GM18526 (cell line): ENCODE data around the gene NPM1.

Experiments
- POLR2A ChIP-seq: IDR thresholded peaks from 3 replicates; pipeline ENCODE4 v1.6.1; 2011; ENCODE audit not compliant: insufficient read length; ENCODE audit errors: extremely low read depth

NPM1 gene

DNA sequence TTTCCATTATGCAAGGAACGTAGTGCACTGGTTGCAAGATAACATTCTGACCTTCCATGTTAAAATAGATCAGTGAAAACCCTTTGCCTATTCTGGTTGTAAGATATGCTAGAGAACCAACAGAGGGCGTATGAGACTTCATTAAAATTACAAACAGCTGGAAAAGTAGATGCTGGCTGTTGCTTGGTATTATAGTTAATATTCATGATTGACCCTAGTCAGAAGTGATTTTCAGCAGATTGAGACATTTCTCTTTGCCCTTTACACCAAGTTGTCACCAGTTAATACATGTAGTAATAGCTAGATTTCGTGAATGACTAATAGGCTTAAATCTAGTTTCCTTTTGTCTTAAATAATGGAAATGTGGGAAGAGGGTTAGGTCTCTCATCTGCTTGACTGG, 18.0 kb downstream of the NPM1 start:
- TF ChIP-seq POLR2A, result no peak

DNA sequence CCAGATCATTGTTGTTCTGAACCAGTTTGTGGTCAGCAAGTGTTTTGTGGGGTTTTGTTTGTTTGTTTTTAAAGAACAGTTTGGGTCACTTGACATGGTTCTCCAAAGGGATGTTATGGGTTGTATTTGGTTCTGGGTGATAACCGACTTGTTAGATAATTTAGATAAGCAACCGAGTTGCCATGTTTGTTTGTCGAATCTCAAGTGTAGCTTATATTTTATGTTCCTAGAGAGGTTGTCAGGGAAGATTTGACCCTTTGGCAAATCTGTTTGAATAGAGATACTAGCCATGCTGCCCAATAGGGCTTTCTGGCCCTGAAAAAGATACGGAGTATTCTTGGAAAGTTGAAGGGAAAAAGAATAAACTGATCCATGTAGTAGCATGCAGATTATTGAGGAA, 19.6 kb downstream of the NPM1 start:
- no peak for TF ChIP-seq POLR2A

DNA sequence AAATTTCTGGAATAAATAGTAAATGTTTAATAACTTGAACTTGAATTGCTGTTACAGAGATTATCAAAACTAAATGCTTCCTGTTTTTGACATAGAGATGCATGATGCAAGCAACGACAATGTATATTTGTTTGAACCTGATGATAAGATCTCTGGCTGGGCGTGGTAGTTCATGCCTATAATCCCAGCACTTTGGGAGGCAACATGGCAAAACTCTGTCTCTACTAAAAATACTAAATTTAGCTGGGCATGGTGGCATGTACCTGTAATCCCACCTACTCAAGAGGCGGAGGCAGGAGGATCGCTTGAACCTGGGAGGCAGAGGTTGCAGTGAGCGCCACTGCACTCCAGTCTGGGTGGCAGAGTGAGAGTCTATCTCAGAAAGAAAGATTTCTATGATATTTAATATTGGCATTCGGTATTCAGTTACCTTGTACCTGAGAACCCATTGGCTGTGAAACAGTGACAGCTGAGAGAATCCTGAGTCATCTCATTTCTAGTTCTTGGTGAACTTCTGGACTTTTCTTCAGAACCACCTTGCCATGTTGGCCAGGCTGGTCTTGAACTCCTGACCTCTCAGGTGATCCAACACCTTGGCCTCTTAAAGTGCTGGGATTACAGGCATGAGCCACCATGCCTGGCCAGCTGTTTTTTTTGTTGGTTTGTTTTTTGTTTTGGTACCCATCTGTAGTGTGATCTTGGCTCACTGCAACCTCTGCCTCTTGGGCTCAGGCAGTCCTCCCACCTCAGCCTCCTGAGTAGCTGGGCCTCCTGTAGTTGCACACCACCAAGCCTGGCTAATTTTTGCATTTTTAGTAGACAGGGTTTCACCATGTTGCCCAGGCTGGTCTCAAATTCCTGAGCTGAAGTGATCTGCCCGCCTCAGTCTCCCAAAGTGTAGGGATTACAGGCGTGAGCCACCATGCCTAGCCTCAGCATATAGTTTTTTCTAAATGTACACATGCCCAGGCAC, 21.8 kb downstream of the NPM1 start:
- no peak for TF ChIP-seq POLR2A

DNA sequence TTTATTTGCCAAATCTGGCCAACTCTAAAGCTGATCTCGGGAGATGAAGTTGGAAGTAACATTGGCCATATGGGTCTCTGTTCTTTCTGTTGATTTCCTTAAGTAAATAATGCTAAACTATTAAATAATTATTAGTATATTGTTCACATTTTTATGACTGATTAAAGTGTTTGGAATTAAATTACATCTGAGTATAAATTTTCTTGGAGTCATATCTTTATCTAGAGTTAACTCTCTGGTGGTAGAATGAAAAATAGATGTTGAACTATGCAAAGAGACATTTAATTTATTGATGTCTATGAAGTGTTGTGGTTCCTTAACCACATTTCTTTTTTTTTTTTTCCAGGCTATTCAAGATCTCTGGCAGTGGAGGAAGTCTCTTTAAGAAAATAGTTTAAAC, 22.5 kb downstream of the NPM1 start:
- no peak for TF ChIP-seq POLR2A

DNA sequence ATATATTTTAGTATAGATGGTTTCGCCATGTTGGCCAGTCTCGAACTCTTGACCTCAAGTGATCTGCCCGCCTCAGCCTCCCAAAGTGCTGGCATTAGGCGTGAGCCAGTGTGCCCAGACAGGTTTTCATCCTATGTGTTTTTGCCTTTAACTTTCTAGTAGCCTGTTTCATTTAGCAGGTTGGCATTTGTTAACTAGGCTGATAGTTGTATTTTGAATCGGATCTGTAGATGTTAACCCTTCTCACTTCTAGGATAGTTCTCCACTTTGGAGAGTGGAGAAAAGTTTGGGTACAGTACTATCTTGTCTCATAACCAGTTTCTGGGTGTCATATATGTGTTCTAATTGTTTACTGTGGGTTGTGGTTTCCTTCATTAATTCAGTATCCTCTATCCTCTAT, 24.5 kb downstream of the NPM1 start:
- TF ChIP-seq POLR2A, result no peak

DNA sequence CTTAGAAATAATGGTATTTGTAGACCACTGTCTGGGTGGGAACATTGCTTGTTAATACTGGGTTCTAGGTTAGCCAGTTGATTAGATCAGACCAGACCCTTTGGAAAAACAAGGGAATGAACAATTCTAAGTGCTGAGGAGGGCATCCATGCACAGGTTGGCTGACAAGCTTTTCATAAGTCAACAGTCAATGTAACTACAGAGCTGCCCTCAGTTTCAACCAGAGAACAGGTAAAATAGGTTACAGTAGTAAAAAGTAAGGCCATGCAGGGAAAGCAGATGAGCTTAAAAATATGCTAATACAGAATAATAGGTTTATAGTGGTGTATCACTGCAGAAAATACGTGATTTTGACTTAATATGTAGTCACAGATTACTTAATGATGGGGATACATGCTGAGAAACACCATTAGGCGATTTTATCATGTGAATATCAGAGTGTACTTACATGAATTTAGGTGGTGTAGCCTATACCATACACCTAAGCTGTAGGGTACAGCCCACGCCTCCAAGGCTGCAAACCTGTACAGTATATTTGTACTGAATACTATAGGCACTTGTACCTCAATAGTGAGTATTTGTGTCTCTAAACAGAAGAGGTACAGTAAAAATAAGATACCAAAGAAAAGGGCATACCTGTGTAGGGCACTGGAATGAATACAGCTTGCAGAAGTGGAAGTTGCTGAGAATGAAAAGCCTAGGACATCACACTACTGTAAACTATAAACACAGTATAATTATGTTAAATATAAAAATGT, 25.7 kb downstream of the NPM1 start:
- no peak for TF ChIP-seq POLR2A

DNA sequence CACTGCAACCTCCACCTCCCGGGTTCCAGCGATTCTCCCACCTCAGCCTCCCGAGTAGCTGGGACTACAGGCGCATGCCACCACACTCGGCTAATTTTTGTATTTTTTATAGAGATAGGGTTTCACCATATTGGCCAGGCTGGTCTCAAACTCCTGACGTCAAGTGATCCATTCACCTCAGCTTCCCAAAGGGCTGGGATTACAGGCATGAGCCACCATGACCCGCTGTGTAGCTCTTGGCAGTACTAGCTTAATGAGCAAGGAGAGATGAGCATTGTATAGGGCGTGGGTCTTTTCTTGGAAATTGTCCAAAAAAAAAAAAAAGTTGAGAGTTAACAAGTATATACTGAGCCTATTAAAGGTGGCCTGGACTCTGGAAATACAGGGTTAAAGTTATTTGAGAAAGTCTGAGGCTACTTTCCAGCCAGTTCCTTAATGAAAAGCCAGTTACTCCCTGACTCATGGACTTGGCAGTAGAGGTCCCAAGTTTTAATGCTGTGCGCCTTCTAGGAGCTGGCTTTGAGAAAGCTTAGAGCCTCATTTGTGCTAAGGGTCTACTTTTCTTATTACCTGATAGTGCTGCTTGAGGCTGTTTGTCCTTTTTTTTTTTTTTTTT, 27.6 kb downstream of the NPM1 start:
- TF ChIP-seq POLR2A, result no peak

DNA sequence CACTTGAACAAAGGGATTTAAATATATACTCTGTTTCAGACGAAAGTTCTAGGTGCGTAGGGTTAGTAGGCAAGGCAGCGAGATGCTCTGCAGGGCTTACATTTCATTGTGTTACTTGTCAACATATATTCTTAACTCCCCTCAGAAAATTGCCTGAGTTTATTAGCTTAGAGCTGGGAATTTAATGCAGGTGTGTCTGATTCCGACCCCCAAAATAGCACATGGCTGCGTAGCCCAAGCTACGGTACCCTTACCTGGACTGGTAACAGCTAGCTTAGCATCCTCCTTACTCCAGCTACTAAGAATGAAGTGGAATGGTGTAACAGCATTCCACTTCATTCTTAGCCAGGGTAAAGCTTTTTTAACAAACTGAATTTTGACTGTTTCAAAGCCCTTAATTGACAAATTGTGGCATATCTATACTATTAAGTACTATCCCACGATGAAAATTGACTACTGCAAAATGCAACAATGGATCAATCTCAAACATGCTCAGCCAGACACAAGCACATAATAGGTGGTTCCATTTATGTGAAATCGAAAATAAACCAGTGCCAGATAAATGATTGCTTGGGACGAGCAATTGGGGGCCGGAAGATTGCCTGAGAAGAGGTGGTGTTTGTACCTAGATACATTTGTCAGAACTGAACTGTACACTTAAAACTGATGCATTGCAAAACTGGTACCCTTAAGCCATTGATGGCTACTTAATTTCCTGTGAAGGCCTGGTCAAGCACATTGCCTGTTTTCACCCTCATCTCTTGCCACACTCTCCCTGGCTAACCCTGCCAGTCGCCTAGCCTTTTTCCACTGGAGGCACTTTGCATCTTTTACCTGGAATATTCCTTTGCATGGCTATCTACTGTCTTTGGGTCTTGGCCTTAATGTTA, 28.8 kb downstream of the NPM1 start:
- no peak for TF ChIP-seq POLR2A

DNA sequence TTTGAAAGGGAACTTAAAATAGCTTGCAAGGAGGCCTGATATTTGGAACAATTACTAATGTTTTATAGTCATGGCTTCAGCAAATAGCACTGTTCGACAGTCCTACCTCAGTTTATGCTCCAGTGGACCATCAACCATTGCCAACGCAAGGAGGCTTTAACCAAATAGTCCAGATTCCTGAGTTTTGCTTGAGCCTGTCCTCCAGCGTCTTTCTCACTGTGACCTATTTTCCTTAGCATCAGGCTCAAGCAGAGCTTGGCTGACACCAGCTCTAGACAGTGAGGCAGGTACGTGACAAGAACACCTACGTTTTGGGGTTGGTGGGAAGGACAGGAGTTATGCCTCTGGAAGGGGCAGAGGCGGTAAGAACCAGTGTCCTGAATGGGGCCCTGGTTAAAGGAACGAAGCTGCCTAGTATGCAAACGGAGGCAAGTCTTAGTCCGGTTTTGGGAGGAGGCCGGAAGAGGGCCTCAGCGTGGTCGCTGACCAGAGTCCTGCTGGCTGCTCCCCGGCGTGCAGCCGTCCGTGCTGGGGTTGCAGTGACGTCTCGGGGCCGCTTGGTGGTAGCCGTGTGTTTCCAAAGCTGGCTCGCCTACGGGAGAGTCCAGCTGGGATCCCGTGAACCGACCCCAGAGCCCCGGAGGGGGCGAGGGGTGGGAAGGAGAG, 30.8 kb downstream of the NPM1 start:
- TF ChIP-seq POLR2A, result no peak

DNA sequence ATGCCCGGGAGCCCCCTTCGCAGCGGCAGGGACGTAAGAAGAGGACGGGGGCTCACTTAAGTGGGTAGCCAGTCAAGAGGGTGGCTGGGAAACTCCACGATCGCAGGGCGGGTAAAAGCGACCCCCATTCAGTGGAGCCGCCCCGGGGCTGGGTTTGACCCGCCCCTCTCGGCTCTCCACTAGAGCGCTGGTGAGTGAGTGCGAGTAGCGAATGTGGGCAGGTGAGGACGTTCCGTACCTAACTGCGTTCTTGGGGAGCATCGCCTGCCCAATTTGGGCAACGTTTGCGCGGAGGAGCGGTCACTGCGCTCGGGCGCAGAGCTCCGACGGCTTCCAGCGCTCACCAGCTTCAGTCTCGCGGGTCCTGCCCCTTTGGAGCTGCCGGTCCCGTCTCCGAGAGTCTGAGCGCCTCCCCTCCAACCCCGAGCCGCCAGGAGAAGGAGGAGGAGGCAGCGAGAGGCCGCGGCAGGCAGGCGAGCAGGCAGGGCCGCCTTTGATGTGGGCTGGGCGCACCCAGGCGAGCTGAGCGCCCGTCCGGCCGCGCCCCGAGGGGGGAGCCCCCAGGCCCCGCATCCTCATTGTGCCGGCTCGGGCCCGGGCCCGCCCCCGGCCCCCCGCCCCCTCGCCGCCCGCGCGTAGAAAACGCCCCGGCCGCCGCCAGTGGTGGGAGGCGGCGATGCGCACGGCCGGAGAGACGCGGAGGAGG, 31.5 kb downstream of the NPM1 start, which contains the start of gene FGF18:
TSS of gene FGF18 (plus strand) at position 666 of the 706 bp plus-strand sequence. CDS start 553 bp downstream, outside the sequence.
- TF ChIP-seq POLR2A, result no peak

DNA sequence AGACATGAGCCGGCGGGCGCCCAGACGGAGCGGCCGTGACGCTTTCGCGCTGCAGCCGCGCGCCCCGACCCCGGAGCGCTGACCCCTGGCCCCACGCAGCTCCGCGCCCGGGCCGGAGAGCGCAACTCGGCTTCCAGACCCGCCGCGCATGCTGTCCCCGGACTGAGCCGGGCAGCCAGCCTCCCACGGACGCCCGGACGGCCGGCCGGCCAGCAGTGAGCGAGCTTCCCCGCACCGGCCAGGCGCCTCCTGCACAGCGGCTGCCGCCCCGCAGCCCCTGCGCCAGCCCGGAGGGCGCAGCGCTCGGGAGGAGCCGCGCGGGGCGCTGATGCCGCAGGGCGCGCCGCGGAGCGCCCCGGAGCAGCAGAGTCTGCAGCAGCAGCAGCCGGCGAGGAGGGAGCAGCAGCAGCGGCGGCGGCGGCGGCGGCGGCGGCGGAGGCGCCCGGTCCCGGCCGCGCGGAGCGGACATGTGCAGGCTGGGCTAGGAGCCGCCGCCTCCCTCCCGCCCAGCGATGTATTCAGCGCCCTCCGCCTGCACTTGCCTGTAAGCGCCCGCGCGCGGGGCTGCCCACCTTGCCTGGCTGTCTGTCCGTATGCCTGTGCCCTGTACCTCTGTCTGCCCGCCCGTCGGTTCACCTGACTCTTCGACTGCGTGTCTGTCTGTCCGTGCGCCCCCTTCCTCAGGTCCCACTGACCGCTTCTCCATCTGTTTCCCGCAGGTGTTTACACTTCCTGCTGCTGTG, 32.2 kb downstream of the NPM1 start:
- no peak for TF ChIP-seq POLR2A

DNA sequence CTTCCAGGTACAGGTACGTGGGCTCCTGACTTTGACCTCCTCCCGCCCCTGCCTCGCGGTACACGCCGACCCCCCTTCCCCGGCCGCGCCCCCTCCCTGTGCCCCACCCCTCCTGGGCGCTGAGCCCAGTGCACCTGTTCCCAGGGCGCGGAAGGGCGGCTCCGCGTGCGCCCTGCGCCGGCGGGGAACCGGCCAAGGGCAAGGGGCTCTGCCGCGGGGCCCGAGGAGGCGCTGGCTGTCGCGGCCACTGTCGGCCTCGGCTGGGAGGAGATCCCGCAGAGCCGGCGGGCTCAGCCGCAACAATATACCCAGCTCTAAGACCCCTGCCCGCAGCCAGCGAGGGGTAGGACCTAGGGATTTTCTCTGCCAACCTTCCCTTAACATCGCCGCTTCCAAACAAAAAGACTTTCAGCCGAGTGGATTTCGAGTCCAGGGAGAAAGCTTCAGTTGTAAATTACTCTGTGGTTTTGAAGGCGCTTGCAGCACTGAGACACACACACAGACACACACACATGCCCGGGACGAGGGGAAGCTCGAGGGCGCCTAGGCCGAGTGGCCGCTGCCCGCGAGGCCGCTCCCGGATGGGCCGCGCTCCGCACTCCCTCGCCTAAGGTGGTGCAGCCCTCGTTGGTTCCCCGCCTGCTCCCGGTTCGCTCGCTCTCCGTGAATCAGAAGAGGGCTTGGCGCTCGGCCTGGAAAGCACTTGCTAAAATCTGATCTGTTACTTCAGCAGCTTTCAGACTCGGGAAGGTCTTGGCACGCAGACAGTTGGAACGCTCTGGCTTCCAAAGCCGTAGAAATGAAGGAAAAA, 33.0 kb downstream of the NPM1 start:
- TF ChIP-seq POLR2A, result no peak
